GM12878 (cell line): Measurements from ENCODE around the gene RNF166. TPM values are rescaled to one million over a fixed set of nuclear protein-coding genes. Genes with fewer than 3 reads are reported as not detected.

Experiments used
- ATF7 ChIP-seq: fragments of 450-650 bp; IDR thresholded peaks from 2 replicates; pipeline ENCODE4 v1.6.1; 2016; ENCODE audit warnings: low read depth, mild to moderate bottlenecking
- CBX3 ChIP-seq: fragments of 200-600 bp; sonication (generic); IDR thresholded peaks from 2 replicates; pipeline ENCODE4 v1.6.1; 2016; ENCODE audit warnings: low read depth, borderline replicate concordance
- CEBPB ChIP-seq, 2 experiments: fragments of 150-350 bp in 1 of 2; IDR thresholded peaks; 2 replicates each; pipeline ENCODE4 v1.6.1; 2012 to 2014; ENCODE audit warnings: low read depth in 2 of 2, low read length in 2 of 2, borderline replicate concordance in 1 of 2, inconsistent platforms in 1 of 2
- DPF2 ChIP-seq: fragments of 450-650 bp; IDR thresholded peaks from 2 replicates; pipeline ENCODE4 v1.6.1; 2017; ENCODE audit warnings: mild to moderate bottlenecking
- EZH2 ChIP-seq: IDR thresholded peaks from 2 replicates; pipeline ENCODE4 v1.6.1; 2012; ENCODE audit warnings: low read depth, mild to moderate bottlenecking, control low read depth, inconsistent platforms, low read length, borderline replicate concordance; ENCODE audit not compliant: control insufficient read depth
- GABPA ChIP-seq: IDR thresholded peaks from 2 replicates; pipeline ENCODE4 v1.6.1; 2014; ENCODE audit warnings: antibody characterized with exemption, low read depth, mild to moderate bottlenecking, inconsistent platforms
- IRF4 ChIP-seq: IDR thresholded peaks from 2 replicates; pipeline ENCODE4 v1.6.1; 2011; ENCODE audit warnings: low read depth, low read length
- JUND ChIP-seq: IDR thresholded peaks from 2 replicates; pipeline ENCODE4 v1.6.1; 2012; ENCODE audit warnings: low read depth, mild to moderate bottlenecking, low read length, improper control_type of control experiment, moderate library complexity
- MYC ChIP-seq: IDR thresholded peaks from 2 replicates; pipeline ENCODE4 v1.6.1; 2011; ENCODE audit warnings: mild to moderate bottlenecking, low read length, moderate library complexity, inconsistent platforms; ENCODE audit not compliant: insufficient read depth, insufficient replicate concordance, insufficient read length, severe bottlenecking
- NFIC ChIP-seq: IDR thresholded peaks from 2 replicates; pipeline ENCODE4 v1.6.1; 2012; ENCODE audit warnings: low read depth, mild to moderate bottlenecking, inconsistent platforms, low read length, moderate library complexity
- NR2F1 ChIP-seq: fragments of 450-650 bp; conservative IDR thresholded peaks from 2 replicates; pipeline ENCODE4 v1.6.1; 2017; ENCODE audit warnings: mild to moderate bottlenecking
- RBBP5 ChIP-seq: fragments of 200-600 bp; sonication (generic); conservative IDR thresholded peaks from 2 replicates; pipeline ENCODE4 v1.6.1; 2016
- SMAD1 ChIP-seq: fragments of 450-650 bp; IDR thresholded peaks from 2 replicates; pipeline ENCODE4 v1.6.1; 2018; ENCODE audit warnings: mild to moderate bottlenecking, low read depth; ENCODE audit not compliant: partially characterized antibody
- STAT1 ChIP-seq: fragments of 450-650 bp; conservative IDR thresholded peaks from 2 replicates; pipeline ENCODE4 v1.6.1; 2014; ENCODE audit warnings: antibody characterized with exemption, mild to moderate bottlenecking
- TCF7 ChIP-seq: IDR thresholded peaks from 2 replicates; pipeline ENCODE4 v1.6.1; 2014; ENCODE audit warnings: antibody characterized with exemption, borderline replicate concordance
- ZNF207 ChIP-seq: fragments of 450-650 bp; IDR thresholded peaks from 2 replicates; pipeline ENCODE4 v1.6.1; 2014; ENCODE audit warnings: antibody characterized with exemption, mild to moderate bottlenecking, borderline replicate concordance
- ZNF274 ChIP-seq: IDR thresholded peaks from one replicate; pipeline ENCODE4 v1.8.0; 2011; ENCODE audit not compliant: insufficient read length, insufficient read depth
- ZZZ3 ChIP-seq: IDR thresholded peaks from 2 replicates; pipeline ENCODE4 v1.6.1; 2011; ENCODE audit warnings: low read depth; ENCODE audit not compliant: control insufficient read depth, insufficient read length
- polyA plus RNA-seq, 11 experiments: library from polyadenylated mRNA; depleted of rRNA in 4 of 11; unstranded in 6 of 11; stranded (reverse) in 5 of 11; fragments of >200 nt; fragmentation: Nextera tagmentation in 4 of 11; fragmentation: Illumina TruSeq in 1 of 11; extraction: Ambion mirVana in 4 of 11; extraction: Trizol in 1 of 11; gene quantifications; 1 replicate in 1 of 11; 2 replicates in 10 of 11; pipeline versions ENCODE4 v1.2.1 to v1.2.3, GENCODE V29; 2011 to 2016; ENCODE audit warnings: inconsistent platforms in 2 of 11, missing spikeins in 2 of 11, low read depth in 1 of 11
- total RNA-seq, 4 experiments: library from RNA; depleted of rRNA in 3 of 4; stranded (reverse); fragments of >200 nt in 3 of 4; fragmentation: Illumina TruSeq in 1 of 4; extraction: Trizol in 1 of 4; gene quantifications; 2 replicates each; pipeline versions ENCODE4 v1.2.1 to v1.2.3, GENCODE V29; 2013 to 2021
- TF ChIP-seq, protein P1 (sequence below): IDR thresholded peaks from 2 replicates; pipeline ENCODE4 v1.6.1; 2011; ENCODE audit warnings: borderline replicate concordance, low read depth, mild to moderate bottlenecking, moderate library complexity, mixed read lengths, low read length; ENCODE audit not compliant: insufficient read depth; ENCODE audit errors: extremely low read length
- TF ChIP-seq, protein P2 (sequence below): IDR thresholded peaks from 2 replicates; pipeline ENCODE4 v1.6.1; 2012; ENCODE audit warnings: mild to moderate bottlenecking, low read depth, low read length
- TF ChIP-seq, protein P3 (sequence below): fragments of 450-650 bp; IDR thresholded peaks from 2 replicates; pipeline ENCODE4 v1.6.1; 2018; ENCODE audit warnings: borderline replicate concordance, mild to moderate bottlenecking; ENCODE audit not compliant: partially characterized antibody
- TF ChIP-seq, protein P4 (sequence below): fragments of 450-650 bp; conservative IDR thresholded peaks from 2 replicates; pipeline ENCODE4 v1.6.1; 2017; ENCODE audit warnings: mild to moderate bottlenecking, moderate library complexity

The RNF166 gene
- total and polyA plus RNA-seq, 10 of the 15 experiments (the other 5 are each of a cell fraction or from before 2014, with no cell fraction given): 0.48 to 32.8 (median 12.1) TPM

DNA sequence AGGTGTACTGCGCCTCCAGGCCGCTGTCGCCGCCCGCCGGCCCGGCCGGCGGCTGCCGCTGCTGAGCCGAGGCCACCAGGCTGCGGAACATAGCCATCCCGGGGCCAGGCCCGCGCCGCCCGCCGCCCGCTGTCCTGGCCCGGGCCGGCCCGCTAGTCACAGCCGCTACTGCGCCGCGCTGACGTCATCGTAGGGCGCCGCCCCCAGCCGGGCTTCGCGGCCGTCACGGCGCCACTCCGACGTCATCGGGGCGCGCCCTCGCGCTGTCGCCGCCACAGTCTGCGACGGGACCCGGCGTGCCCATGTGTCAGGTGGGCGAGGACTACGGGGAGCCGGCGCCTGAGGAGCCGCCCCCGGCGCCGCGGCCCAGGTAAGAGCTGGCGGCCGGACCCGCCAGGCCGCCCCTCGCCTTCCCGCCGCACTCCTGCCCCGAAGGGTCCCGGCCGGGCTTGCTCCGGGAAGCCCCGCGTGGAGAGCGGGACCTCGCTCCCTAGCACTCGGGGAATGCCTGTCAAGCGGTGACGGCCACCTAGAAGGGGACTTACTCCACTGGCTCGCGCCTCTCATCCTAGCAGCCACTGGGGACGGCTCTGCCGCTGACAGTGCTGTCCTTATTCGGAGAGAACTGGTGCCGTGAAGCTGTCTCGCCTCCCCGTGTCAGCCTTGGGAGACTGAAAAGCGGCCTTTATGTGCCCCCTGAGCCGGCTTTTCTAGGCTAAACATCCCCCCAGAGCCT lies at the start of gene RNF166, which contains the start of gene CTU2 (continued):
- TF ChIP-seq CBX3 (no peak), ZZZ3 (no peak), DPF2 (peak; percentile 85), RBBP5 (no peak), MYC (peak; percentile 94), ZNF207 (peak; percentile 95; the same call in 1 of the 2 replicates), EZH2 (no peak), TCF7 (no peak), IRF4 (no peak), GABPA (no peak), CEBPB (IDR thresholded peaks at IDR 0.05; ENCODE audit: borderline replicate concordance in 1 of 2, low read depth in 2 of 2, low read length in 2 of 2) (no peak), ATF7 (no peak), ZNF274 (no peak), NR2F1 (peak; percentile 76), JUND (peak; percentile 92), NFIC (no peak), STAT1 (no peak; the same call in 1 of the 2 replicates), SMAD1 (no peak)
- TF ChIP-seq, protein P1, sequence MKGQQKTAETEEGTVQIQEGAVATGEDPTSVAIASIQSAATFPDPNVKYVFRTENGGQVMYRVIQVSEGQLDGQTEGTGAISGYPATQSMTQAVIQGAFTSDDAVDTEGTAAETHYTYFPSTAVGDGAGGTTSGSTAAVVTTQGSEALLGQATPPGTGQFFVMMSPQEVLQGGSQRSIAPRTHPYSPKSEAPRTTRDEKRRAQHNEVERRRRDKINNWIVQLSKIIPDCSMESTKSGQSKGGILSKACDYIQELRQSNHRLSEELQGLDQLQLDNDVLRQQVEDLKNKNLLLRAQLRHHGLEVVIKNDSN: peak; percentile 76
- TF ChIP-seq, protein P2, sequence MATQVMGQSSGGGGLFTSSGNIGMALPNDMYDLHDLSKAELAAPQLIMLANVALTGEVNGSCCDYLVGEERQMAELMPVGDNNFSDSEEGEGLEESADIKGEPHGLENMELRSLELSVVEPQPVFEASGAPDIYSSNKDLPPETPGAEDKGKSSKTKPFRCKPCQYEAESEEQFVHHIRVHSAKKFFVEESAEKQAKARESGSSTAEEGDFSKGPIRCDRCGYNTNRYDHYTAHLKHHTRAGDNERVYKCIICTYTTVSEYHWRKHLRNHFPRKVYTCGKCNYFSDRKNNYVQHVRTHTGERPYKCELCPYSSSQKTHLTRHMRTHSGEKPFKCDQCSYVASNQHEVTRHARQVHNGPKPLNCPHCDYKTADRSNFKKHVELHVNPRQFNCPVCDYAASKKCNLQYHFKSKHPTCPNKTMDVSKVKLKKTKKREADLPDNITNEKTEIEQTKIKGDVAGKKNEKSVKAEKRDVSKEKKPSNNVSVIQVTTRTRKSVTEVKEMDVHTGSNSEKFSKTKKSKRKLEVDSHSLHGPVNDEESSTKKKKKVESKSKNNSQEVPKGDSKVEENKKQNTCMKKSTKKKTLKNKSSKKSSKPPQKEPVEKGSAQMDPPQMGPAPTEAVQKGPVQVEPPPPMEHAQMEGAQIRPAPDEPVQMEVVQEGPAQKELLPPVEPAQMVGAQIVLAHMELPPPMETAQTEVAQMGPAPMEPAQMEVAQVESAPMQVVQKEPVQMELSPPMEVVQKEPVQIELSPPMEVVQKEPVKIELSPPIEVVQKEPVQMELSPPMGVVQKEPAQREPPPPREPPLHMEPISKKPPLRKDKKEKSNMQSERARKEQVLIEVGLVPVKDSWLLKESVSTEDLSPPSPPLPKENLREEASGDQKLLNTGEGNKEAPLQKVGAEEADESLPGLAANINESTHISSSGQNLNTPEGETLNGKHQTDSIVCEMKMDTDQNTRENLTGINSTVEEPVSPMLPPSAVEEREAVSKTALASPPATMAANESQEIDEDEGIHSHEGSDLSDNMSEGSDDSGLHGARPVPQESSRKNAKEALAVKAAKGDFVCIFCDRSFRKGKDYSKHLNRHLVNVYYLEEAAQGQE: no peak
- TF ChIP-seq, protein P3, sequence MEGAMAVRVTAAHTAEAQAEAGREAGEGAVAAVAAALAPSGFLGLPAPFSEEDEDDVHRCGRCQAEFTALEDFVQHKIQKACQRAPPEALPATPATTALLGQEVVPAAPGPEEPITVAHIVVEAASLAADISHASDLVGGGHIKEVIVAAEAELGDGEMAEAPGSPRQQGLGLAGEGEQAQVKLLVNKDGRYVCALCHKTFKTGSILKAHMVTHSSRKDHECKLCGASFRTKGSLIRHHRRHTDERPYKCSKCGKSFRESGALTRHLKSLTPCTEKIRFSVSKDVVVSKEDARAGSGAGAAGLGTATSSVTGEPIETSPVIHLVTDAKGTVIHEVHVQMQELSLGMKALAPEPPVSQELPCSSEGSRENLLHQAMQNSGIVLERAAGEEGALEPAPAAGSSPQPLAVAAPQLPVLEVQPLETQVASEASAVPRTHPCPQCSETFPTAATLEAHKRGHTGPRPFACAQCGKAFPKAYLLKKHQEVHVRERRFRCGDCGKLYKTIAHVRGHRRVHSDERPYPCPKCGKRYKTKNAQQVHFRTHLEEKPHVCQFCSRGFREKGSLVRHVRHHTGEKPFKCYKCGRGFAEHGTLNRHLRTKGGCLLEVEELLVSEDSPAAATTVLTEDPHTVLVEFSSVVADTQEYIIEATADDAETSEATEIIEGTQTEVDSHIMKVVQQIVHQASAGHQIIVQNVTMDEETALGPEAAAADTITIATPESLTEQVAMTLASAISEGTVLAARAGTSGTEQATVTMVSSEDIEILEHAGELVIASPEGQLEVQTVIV: no peak
- TF ChIP-seq, protein P4, sequence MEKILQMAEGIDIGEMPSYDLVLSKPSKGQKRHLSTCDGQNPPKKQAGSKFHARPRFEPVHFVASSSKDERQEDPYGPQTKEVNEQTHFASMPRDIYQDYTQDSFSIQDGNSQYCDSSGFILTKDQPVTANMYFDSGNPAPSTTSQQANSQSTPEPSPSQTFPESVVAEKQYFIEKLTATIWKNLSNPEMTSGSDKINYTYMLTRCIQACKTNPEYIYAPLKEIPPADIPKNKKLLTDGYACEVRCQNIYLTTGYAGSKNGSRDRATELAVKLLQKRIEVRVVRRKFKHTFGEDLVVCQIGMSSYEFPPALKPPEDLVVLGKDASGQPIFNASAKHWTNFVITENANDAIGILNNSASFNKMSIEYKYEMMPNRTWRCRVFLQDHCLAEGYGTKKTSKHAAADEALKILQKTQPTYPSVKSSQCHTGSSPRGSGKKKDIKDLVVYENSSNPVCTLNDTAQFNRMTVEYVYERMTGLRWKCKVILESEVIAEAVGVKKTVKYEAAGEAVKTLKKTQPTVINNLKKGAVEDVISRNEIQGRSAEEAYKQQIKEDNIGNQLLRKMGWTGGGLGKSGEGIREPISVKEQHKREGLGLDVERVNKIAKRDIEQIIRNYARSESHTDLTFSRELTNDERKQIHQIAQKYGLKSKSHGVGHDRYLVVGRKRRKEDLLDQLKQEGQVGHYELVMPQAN: peak; percentile 99
